ENCODE measurements around the gene FAM174B.
"Not testable (repeated sequence)": the region's sequence is repeated elsewhere in the genome, so short reads cannot be mapped to it uniquely, and the experiment has no call there.

FAM174B gene

DNA sequence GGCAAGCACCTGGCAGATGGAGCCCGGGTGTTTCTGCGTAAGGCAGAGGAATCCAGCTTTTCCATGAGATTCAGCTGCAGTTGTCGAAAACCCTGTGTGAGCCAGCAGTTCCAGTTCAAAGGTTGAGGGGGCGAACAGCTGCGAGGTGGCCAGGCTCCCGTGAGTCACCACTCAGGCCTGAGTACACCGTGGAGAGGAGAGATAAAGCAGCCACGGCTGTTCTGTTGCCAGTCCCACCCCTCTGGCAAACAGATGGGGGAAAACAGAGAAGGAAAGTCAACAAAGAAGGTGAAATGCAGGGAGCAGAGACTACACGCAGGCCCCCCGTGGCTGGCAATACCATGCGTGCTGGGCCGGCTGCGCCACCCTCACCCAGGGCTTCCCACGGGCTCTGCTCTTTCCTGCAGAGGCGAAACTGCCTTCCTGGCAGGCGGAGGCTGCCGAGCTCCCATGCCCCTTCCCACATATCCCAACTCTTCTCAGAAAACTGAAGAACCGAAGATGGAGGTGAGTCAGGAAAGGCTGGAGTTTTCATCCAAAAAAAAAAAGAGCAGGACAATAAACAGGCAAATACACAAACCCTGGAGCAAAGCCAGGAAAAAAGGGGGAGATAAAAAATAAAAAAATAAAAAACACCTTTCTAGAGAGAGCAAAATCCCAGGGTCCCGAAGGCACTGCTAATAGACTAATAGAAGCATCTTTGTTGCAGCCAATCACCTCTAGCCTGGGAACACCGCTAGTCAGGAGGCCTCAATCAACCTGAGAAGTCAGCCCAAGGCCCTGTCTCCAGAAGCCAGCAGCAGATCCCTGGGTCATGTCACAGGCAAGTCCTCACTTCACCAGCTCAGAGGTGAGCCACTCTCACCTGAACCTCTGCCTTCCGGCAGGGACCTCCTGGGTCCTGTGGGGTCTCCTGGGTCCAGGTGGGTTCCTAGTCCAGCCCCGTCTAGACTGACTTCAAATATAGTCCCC lies 37.7 kb downstream of the FAM174B start:
- no peak for DNase-seq (ENCODE audit: low spot score)

DNA sequence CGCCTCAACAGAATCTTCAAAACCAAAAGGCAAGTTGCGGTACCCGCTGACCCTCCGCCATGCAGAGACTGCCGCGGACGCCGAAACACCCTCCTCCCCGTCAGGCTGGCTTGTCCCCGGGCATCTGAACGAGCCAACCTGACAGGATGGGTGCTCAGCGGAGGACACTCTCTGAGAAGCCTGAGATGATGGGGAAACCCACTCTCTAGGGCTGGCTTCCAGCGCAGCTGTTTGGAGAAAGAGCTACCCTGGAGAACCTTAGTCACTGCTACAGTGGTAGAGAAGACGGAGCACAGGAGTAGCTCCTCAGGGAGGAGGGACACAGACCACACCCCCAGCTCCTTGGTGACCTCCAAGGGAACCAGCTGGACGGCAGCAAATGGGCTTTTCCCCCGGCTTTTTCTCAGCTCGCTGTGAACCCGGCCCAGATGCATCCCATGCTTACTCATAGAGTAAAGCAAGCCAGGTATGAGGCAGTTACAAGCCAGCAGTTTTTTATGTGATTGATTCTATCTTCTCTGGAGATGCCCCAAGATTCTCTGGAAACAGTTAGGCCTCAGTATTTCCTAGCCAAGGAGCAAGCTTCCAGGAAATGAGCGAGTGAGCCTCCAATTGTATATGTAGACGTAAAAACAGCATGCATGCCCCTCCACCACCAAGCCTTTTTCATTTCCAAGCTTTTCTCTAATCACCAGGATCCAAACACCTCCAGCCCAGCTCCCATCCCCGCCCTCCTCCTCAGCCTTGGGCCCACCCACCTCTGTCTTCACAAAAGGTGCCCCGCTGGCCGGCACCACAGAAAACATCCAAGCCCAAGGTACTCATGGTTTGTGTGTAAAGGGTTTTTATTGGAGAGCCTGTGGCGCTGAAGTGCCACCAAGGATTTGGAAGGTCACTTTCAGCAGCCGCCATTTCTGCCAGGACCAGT lies 38.7 kb downstream of the FAM174B start:
- no peak for DNase-seq (ENCODE audit: low spot score)

DNA sequence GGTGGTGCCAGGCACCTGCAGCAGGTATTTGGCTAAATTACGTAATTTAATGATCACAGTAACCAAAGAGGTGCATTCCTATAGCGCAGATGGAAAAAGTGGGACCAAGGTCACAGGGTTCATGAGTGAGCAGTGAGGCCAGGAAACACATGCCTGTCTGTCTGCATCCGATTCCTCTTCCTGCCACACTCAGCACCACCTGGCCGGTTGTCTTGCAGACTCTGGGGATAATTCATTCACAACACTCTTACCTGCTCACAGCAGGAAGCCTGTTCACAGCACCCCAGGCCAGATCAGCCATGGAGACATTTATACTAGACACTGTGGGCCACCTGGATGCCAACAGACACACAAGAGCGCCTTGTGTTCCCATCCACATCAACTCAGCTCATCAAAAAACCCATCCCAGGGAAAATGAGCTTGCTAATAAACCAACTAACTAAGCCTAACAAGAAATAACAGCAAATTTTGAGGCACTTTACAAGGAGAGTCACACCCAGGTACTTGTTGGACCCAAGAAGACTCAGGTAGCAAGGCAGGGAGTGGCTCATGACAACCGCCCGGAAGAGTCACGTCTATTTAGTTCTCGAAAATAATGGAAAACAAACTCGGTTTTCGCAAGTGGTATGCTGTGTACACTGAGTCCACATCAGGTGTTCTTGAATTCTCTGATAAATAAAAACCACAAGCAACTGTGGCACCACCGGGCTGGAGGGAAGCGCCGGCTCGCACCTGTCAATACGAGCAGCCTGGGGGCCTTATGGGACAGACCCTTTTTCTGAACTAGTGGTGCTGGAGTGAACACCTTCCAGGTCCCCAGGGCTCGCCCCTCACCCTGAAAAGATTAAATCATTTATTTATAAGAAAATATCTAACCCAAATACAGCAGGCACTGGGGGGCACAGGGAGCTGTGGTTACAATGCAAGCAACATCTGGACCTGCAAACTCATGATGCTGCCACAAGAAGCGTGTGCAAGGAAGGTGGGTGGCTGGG lies 40.5 kb downstream of the FAM174B start:
- no peak for DNase-seq (ENCODE audit: low spot score)

DNA sequence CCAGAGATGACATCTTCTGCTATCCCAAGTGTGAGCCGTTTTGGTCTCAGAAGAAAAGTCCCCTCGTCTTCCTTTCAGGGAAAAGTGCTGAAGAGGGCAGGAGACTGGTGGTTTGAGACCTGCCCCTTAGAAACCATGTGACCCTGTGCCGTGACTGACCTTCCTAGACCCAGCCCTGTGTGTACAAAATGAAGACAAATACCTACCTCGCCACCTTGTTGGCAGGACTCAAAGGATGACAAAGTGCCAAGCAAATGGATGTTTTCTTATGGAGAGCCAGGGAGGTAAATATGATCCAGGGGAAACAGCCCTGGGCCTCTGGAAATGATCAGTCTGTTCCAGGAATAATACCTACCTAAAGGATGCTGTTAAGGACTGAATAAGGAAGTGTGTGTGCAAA lies 41.3 kb downstream of the FAM174B start:
- no peak for DNase-seq (ENCODE audit: low spot score)

DNA sequence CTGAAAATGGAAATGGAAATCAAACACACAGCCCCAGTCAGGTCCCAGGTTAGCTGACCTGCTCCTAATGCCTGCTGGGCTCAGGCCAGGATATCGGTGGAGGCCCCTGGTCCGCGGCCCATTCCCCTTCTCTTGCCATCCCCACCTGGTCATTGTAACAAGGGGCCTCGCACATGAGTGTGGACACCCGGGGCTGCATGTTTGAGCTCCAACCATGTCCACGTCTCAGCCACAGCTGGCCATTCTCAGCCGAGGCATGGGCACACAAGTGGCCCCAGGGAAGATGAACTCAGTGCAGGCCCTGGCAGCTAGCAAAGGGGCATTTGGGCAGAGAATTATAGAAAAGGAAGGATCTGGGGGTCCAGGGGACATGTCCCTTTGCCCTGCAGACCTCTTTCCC lies 41.7 kb downstream of the FAM174B start:
- DNase-seq (ENCODE audit: low spot score): no peak

DNA sequence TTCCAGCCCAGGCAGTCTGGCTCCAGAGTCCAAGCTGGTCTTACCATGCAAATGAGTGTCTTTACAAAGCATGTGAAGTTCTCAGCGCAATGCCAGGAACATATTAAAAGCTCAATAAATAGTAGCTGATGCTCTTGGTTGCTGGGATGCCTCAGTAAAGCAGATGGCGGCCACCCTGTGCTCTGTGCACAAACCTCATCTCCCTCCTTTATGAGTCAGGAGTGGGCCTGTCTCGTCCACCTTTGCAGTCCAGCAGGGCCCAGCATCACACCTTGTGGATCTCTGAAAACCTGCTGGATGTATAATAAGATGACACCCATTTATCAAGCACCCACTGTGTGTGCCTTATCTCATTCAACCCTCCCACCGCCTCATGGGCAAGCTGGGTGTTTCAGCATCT lies 42.7 kb downstream of the FAM174B start:
- DNase-seq (ENCODE audit: low spot score): no peak

DNA sequence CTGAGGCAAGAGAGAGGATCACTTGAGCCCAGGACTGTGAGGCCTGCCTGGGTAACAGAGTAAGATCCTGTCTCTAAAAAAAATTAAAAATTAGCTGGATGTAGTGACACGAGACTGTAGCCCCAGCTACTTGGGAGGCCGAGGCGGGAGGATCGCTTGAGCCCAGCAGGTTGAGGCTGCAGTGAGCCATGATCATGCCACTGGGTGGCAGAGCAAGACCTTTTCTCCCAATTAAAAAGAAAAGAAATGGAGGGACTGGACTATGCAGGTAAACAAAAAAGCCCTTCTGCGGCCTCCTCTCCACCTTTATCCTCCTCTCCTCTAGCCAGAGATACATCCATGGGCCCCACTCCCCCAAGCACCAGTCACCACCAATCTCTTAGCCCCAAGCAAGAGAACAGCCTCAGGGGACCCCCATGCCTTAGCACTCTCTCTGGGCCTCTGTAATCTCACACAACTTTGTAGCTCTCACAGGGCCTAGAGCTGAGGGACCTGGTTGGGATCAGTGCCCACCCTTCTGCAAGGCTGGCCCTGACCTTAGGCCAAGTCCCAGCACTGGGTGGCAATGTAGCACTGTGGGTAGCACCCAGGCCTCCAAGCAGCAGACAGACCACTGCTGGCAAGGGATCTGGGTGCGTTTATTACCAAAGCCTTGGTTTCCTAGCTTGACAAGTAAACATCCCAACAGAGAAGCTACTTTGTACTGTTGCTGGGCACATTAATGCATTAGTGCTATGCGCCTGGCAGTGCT lies 43.4 kb downstream of the FAM174B start:
- no peak for DNase-seq (ENCODE audit: low spot score)

DNA sequence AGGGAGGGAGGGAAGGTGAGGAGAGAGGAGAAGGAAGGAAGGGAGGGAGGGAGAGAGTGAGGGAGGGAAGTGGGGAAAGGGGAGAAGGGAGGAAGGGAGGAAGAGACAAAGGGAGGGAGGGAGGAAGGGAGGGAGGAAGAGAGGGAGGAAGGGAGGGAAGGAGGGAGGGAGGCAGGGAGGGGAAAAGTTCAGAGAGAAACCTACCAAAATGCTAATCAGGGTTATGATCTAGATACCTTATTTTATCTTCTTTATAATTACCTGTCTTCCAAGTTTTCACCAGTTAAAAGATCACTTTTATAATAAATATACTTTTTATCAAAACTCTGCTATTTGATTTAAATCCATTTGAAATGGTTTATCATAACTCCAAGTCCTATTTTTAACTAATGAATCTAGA lies 44.4 kb downstream of the FAM174B start:
- DNase-seq (ENCODE audit: low spot score): no peak

DNA sequence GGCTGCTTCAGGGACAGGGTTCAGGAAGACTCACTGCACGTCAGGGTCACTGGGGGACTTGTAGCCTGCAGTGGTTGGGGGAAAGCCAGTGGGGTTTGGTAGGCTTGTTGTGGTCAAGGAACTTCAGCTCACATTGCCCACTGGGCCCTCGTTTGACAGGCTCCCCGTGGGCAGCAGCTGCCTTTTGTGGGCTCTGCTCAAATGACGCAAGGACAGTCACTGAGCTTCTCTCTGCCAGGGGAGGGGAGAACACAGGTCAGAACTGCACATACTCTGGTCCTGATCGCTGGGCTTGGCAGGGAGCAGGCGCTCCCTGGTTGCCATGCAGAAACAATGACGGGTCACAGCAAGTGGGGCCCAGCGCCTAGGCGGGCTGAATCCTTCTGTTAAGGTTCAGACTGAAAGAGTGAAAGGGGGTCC lies 45.5 kb downstream of the FAM174B start:
- no peak for DNase-seq (ENCODE audit: low spot score)

DNA sequence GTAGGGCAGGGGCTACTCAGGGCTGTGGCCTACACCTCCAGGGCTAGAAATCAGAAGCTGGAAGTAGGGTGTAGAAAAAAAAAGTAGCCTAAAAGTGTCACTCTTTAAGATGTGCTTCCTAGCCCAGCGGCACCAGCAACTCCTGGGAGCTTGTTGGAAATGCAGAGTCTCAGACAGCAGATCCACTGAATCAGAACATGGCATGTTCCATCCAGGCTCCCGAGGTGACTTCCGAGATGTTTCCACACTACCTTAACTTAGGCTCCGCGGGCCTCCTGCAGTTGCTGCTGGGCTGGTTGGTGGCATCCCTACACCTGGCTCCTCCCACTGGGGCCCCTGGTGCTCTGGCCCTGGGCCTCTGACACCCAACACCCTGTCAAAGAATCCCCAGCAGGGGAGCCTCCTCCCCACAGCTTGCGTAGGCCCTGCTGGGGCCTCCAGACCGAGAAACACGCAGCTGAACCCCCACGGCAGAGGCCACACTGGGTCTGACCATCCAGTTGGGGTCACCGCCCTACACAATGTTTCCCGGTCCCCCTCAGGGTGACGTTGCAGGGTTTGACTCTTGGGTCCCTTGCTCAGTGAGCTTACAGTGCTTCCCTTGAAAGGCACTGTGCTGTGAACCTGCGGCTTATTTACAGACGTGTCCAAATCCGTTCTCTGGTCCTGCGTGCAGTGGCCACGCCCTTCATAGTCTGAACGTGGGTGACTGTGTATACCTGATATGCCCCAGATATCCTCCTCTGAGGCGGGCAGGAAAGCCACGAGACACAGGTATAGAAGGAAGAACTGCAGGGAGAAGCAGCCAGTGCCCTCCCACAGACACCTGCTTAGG lies 46.5 kb downstream of the FAM174B start:
- no peak for DNase-seq (ENCODE audit: low spot score)

DNA sequence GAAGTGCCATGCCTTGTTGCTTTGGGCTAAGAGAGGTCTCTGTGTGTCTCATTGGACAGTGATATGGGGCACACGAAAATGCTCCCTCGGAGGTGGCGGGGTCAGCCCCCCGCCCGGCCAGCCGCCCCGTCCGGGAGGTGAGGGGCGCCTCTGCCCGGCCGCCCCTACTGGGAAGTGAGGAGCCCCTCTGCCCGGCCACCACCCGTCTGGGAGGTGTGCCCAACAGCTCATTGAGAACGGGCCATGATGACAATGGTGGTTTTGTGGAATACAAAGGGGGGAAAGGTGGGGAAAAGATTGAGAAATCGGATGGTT lies 48.8 kb downstream of the FAM174B start:
- not testable (repeated sequence) for DNase-seq (ENCODE audit: low spot score)

DNA sequence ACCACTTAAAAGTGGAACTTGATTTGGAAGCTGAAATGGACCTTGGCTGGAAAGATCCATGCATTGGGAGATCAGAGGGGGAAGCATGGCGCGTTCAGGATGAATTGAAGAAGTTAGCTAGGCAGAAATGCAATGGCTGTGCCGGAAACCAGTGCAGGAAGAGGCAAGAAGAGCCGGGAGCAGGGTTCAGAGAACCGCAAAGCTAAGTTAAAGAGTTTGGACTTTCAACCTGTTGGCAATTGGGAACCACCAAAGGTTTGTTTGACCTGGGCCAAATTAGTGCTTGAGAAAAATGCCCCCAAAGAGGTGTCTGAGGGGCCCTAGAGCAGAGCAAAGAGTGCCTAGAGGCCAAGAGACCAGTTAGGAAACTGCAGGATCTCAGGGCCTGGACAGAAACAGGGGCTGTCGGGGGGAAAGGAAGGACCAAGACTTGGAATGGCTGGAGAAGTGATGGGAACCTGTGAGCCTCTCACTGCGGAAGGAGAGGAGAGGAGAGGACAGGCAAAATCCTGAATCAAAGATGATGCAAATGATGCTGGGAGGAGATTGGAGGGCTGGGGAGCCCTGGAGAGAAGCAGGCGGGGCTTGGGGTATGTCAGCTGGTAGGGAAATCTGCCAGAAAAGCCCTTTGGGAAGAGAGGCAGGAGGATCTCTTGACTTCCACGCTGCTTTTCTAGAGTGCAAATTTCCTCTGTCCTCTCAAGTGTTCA lies 49.3 kb downstream of the FAM174B start:
- DNase-seq (ENCODE audit: low spot score): no peak

DNA sequence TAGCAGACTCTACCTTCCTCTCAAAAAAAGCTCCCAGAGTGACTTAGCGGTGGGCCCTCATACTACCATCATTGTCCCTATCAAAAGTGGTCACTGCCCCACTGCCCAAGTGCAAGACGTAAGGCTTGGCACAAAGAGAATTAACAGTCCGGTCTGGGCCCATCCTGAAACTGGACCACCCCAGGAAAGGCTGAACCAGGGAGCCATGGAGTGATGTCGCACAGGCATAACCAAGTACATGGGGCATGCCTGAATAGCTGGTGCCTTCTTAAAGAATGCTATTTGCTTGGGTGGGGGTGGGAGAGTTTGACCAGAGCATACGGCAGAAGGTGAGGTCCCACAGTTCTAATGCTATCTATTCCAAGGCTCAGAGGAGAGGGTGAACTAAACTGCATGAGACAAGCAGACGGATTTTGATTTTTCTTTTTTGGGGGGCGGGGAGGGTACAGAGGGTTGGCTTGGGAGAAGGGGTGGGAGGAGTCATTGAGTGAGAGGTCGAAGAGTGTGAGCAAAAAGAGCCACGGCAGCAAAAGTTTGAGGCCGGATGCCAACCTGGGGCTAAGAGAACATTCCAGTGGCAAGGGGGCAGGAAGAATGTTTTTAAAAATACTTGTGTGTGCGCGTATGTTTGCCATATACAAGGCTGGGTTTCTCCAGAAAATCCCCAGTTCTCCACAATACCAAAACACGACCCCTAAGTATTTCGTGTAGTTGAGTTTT lies 50.2 kb downstream of the FAM174B start:
- DNase-seq (ENCODE audit: low spot score): no peak

DNA sequence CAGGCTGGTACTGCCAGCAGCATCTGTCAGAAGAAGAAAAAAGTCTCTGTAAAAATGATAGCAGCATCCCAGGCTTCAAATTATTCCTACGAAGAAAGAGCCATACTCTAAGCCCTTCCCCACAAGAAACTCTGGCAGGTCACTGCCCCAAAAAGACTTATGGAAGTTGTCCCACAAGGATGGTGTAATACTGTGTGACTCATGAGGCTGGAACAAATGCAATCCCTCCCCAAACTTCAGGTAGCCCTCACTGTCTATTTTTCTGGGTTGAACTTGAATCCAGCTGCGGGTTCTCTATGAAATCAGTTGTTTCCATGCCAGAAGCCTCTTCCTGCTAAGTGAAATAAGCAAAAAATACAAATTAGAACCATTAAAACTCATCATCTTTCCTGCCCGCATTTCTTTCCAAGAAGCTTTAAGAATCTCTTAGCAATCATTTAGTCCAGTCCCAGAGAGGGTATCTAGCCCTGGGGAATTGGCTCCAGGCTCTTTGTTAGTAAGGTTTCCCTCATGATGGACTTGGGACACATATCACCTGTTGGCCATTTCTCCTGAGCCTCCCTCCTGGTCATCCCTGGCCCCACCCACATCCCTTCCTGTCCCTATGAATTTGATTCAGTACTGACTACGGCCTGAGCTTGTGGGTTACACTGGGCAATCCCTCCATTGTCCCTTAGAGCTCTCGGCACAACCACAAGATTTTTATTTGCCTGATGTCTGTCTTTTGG lies 51.7 kb downstream of the FAM174B start:
- DNase-seq (ENCODE audit: low spot score): no peak

DNA sequence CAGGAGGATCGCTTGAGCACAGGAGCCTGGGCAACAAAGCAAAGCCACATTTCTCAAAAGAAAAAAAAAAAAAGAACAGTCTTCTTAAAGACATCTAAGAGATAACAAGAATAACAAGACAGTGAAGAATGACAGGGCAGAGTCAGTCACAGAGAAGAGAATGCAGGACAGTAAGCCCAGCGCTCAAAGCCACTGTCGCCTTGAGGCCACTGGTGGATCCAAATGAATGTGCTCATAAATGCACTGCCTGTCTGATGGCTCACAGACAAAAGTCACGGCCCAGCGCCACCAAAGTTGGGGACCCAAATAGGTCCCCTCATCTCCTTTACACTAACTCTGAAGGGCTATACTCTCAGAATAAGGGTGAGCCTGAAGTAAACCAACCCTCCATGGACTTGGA lies 52.3 kb downstream of the FAM174B start:
- DNase-seq (ENCODE audit: low spot score): no peak

DNA sequence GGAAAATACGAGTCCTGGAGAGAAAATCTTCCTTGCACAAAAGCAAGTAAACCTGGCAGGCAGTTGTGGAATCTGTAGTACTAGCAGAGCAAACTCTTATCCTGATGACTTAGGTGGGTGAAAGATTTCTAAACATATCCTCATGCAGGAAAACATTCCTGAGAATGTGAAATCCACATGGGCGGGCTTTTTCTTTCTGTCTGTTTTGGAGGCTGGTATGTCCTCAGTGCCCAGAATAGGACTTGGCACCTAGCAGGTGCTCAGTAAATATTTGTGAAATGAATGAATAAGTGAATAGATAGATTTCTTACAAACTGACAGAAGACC lies 53.3 kb downstream of the FAM174B start:
- DNase-seq (ENCODE audit: low spot score): no peak

DNA sequence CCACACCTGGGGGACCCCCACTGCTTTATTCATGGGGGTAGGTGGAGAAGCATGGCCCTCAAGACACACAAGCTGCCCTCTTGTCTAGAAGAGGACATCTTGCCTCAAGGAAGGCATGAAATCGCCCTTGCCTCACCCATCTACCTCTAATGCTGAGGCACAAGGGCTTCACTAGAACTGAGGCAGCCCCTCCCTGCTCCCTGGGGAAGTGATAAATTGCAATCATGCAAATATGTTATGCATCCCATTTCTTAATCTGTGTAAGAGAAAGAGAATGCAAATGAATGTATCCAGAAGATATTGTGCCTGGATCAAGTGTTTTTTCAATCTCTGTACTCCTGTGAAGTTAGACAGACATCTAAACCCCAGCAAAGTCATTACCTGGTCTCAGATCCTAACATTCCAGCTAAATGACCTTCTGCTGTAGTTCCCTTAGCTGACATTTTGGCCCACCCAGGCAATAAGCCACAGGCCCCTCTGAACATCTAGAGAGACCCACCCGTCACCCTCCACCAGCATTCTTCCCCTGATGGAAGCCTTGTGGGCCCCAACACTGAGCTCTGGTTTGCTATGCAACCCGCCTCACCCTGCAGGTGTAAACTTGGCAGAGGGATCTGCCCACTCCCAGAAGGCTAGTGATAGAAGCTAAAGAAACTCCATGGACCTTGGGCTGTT lies 53.8 kb downstream of the FAM174B start:
- DNase-seq (ENCODE audit: low spot score): no peak

DNA sequence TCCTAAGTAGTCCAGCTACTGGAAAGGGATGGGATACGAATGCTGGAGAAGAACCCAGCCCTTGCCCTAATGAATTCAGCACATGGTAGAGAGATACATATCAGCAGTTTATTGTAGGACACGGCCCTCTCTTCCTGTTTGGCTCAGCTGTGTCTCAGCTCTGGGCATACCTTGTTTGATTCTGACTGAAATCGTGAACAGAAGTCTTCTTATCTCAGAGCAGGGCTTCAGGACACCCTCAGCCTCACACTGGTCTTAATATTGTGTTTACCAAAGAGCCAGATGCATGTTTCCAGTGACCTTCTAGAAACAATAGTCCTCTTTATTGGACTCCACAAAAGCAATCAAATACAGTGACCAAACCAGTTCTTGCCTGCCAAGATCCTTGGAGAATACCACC lies 54.7 kb downstream of the FAM174B start:
- DNase-seq (ENCODE audit: low spot score): no peak

Measured in RKO (cell line).